NOMO-1 (cell line): ENCODE results near the gene KLHL4.
"Not testable (repeated sequence)": the region's sequence is repeated elsewhere in the genome, so short reads cannot be mapped to it uniquely, and the experiment has no call there.

Experiments
- DNase-seq, 2 experiments: peaks; one replicate each; lab custom pipeline; 2025; ENCODE audit not compliant: unreplicated experiment in 2 of 2; lab: John Stamatoyannopoulos, UW

The KLHL4 gene

DNA sequence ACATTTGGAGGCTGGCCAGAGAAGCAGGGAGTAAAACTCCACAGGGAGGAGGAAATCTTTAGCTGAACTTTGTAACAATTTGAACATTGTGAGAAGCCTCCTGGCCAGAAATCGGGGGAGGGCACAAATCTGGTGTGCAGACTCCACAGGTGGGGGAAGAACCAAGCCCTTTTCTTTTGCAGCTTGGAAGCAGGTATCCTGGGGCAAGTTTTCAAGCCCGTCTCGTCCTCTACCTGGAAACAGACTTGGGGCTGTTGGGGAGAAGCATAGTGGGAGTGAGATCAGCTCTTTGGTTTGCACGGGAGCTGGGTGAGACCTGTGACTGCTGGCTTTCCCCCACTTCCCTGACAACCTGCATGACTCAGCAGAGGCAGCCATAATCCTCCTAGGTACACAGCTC lies 123.8 kb downstream of the KLHL4 start:
- not testable (repeated sequence) for DNase-seq

DNA sequence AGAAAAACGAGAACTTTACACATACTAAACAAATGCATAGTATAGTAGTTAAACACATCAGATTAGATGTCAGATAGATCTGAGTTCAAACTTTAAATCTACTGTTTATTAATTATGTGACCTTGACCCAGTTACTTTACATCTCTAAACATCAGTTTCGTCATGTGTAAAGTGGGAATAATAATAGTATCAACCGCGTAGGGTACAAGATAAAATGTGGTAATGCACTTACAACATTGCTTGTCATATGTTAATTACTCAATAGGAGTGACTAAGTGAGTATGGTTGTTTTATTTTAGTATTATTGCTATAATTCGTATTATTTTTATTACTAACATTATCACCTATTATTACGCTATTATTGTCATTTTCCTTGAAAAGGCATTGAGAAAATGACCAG lies 144.2 kb downstream of the KLHL4 start:
- no peak for DNase-seq

DNA sequence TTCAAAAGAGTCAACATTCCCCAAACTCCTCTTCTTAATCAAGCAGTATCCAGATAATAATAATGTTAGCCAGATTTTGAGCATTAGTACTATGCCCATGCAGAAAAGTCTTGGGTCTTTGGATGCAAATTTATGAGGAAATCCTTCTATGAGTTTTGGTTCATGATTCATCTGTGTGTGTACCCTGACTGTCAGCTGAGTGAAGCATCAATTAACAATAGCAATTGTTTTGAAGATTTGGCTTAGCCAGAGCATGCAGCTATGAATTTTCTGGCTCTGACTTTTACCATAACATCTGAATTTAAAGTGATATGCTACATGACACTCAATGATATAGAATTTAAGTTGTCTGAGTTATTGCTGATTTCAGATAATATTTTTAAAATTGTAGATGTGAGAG lies 145.8 kb downstream of the KLHL4 start:
- DNase-seq = no peak

DNA sequence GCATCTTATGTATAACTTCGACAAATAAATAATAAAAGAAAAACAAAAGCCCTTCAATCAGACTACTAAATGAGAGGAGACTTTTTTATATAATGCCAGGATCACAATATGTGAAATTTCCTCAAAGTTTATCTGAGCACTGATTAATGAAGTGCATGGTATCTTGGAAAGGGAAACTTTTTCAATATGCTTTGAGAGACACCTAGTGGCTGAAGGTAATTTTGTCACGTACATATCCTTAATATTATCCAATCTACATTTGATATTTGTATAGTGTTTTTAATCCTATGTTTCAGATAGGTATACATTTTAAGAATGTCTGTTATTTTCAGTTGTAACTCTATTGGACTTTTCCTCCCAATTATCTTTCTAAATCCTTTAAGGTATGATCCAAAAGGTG lies 146.8 kb downstream of the KLHL4 start:
- DNase-seq = peak in 1 of 2 experiments; percentile 11

DNA sequence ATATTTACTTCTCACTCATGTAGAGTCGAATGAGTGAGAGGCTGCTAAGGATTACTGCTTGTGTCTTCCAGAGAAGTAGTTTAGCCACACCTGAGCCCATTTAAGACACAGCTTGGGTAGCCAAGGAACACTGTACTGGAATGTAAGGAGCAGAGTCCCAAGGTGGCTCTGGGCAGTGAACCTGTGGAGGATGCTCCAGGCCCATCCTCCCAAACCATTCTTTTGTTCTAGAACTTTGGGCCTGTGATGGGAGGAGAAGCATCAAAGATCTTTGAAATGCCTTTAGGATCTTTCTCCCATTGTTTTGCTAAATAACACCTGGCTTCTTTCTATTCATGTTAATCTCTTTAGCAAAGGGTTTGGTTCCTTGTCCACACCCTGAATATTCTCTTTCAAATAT lies 162.2 kb downstream of the KLHL4 start:
- DNase-seq = no peak

DNA sequence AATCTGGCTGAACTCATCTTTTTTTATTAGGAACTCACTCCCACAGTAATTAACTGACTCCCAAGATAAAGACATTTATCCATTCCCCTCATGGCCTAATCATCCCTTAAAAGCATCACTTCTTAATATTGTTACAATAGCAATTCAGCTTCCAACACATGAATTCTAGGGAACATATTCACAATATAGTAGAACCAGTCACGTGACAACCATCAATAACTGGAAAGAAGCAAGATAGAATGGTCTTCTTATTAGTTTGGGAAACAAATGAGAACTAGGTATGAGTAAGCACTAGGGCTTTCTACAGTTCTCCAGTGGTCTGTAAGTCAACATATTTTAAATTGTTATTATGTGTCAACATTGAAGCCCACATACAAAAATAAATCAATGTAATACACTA lies 170.1 kb downstream of the KLHL4 start:
- no peak for DNase-seq

DNA sequence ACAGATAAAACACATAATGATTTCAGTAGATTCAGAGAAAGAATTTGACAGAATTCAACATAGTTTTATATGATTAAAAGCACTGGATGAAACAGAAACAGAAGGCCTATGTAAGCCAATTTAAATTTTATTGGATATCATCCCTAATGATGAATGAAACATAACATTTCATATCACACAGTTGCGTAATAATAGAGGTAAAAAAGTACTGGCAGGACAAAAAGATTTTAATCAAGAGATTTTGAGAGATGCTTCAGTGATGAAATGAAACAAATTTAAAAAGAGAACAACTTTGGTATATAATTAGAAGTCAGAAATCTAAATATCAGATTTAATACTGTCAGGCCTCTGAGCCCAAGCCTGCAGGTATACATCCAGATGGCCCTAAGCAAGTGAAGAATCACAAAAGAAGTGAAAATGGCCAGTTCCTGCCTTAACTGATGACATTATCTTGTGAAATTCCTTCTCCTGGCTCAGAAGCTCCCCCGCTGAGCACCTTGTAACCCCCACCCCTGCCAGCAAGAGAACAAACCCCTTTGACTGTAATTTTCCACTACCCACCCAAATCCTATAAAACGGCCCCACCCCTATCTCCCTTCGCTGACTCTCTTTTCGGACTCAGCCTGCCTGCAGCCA lies 170.6 kb downstream of the KLHL4 start:
- DNase-seq = not testable (repeated sequence)

DNA sequence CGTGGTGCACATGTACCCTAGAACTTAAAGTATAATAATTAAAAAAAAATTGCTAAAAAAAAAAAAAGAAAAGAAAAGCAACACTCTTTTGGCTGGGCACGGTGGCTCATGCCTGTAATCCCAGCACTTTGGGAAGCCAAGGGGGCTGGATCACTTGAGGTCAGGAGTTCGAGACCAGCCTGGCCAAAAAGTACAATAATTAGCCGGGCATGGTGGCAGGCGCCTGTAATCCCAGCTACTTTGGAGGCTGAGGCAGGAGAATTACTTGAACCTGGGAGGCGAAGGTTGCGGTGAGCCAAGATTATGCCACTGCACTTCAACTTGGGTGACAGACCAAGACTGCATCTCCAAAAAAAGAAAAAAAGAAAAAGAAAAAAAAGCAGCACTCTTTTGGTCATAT lies 171.6 kb downstream of the KLHL4 start:
- DNase-seq = not testable (repeated sequence)

DNA sequence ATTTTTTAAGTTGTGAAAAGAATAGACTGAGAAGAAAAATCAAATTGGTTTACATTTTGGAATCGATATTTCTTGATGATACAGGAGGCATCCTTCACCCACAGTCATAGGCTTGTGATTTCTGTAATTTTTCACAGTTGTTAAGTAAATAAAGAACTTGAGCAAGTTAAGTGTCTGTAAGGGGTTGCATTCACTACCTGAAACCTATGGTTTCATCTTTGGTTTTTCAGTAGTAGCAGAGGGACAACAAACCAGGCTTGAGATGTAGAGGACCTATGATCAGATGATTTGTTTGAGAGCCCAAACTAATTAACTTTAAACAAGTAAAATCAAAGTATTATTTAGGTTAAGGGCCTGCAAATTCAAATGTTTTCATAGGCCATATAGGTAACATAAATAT lies 175.6 kb downstream of the KLHL4 start:
- DNase-seq = no peak

DNA sequence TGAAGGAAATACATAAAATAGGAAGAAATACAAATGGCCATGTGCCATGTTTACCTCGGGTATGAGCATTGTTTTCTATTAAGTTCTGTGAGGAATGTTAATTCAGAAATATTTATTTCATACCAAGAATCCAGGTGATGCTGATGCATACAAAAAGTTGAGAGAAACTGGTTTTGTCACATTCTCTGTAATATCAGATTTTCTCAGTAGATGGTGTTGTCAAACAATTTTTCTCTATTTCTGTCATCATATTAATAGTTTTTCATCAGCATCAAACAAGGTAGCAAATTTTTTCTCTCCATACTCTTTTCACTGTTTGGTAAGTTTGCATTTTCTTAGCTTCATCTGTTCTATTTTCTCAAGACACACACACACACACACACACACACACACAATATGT lies 179.8 kb downstream of the KLHL4 start:
- DNase-seq = no peak

DNA sequence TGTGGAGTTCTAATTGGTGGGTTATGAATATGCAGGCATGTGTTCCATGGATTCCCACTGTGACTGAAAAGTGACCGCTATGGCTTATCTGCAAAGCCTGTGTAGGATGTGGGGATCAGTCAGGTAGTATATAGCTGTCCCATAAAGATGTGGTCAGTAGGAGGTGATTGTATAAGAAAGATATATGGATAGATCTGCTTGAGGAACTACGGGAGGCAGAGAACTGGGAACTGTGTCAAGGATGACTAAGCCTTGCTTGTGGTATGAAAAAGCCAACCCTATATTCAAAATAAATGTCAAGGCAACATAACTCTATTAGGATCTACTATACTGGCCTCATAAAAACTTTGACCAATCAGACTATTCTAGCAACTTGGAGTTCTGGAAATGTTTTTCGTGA lies 185.2 kb downstream of the KLHL4 start:
- no peak for DNase-seq

DNA sequence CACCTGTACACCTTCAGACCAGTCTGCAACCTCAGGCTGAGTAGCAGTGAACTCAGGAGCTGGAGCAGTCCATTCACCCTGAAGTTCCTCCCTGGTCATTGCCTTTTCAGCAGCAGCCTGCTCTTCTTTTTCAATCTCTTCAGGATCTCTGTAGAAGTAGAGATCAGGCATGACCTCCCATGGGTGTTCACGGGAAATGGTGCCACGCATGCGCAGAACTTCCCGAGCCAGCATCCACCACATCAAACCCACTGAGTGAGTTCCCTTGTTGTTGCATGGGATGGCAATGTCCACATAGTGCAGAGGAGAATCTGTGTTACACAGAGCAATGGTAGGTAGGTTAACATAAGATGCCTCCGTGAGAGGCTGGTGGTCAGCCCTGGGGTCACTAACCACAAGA lies 185.9 kb downstream of the KLHL4 start:
- DNase-seq = not testable (repeated sequence)

DNA sequence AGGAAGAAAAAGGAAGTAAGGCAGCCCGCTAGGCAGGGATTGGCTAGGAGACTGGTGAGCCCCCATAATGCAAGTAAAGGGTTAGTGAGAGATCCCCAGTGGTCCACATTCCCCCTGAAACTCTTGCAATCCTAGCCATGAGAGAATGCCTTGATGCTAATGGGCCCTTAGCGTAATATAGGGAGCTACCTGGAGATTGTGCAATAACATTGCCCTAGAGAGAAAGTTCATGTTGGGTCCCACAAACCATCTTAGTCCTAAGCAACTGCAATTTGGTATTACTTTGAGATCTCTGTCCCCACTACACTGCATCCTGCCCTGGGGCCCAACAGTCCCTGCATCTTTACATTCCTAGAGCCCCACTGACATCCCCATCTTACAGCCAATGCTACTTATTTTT lies 188.5 kb downstream of the KLHL4 start:
- DNase-seq = no peak

DNA sequence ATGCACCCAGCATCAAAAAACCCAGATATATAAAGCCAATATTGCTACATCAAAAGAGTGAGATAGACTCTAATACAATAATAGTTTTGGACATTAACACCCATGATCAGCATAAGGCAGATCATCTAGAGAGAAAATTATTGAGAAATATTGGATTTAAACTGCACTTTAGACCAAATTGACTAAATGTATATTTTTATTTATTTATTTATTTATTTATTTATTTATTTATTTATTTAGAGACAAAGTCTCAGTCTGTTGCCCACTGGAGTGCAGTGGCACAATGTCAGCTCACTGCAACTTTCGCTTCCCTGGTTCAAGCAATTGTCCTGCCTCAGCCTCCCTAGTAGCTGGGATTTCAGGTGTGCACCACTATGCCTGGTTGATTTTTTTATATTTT lies 193.0 kb downstream of the KLHL4 start:
- DNase-seq = no peak
